Kidney tubule cell (primary cell): ENCODE results near the gene FOXF1.

Experiments
- DNase-seq: peaks from one replicate; pipeline ENCODE4 v3.0.0-alpha.2; 2018; ENCODE audit warnings: low spot score

FOXF1 gene

GRCh38 chr16:86517652-86518258 lies 7.4 kb downstream of the FOXF1 start:
- DNase-seq = peak; percentile 52

- no peak for DNase-seq
Measured at GRCh38 chr16:86519007-86519648, 8.8 kb downstream of the FOXF1 start.

- DNase-seq = peak; percentile 59
Measured at GRCh38 chr16:86519649-86520316, 9.5 kb downstream of the FOXF1 start.

GRCh38 chr16:86520317-86521210 lies 10.2 kb downstream of the FOXF1 start:
- no peak for DNase-seq

GRCh38 chr16:86521236-86522197 lies 11.2 kb downstream of the FOXF1 start:
- no peak for DNase-seq

GRCh38 chr16:86522634-86523033 lies 12.3 kb downstream of the FOXF1 start:
- DNase-seq = no peak

GRCh38 chr16:86523166-86523740 lies 12.9 kb downstream of the FOXF1 start:
- DNase-seq = no peak

GRCh38 chr16:86524029-86524428 lies 13.7 kb downstream of the FOXF1 start:
- no peak for DNase-seq

GRCh38 chr16:86525696-86526095 lies 15.4 kb downstream of the FOXF1 start:
- no peak for DNase-seq

- DNase-seq = no peak
Measured at GRCh38 chr16:86527366-86527765, 17.0 kb downstream of the FOXF1 start.

- DNase-seq = no peak
Measured at GRCh38 chr16:86528061-86528929, 18.0 kb downstream of the FOXF1 start.

GRCh38 chr16:86529160-86529559 lies 18.8 kb downstream of the FOXF1 start:
- DNase-seq = no peak

- DNase-seq = no peak
Measured at GRCh38 chr16:86530251-86531190, 20.2 kb downstream of the FOXF1 start.

GRCh38 chr16:86531191-86531545 lies 20.8 kb downstream of the FOXF1 start:
- DNase-seq = no peak

GRCh38 chr16:86531641-86532525 lies 21.6 kb downstream of the FOXF1 start:
- no peak for DNase-seq

GRCh38 chr16:86532526-86532815 lies 22.1 kb downstream of the FOXF1 start:
- DNase-seq = no peak

- DNase-seq = no peak
Measured at GRCh38 chr16:86533076-86533475, 22.7 kb downstream of the FOXF1 start.

- DNase-seq = no peak
Measured at GRCh38 chr16:86533767-86534351, 23.5 kb downstream of the FOXF1 start.
